Retinal pigment epithelial cell (primary cell): Measurements from ENCODE around the gene C1orf105.

Experiments
- DNase-seq: peaks from one replicate; pipeline ENCODE4 v3.0.0-alpha.2; 2010; ENCODE audit warnings: low read depth
- H3K4me3 ChIP-seq: 2 replicates; pipeline ENCODE4 v1.5.1; 2011; ENCODE audit warnings: mild to moderate bottlenecking, low read length, control low read depth, moderate library complexity
- TF ChIP-seq, protein P1 (sequence below): conservative IDR thresholded peaks from 2 replicates; pipeline ENCODE4 v1.5.1; 2011; ENCODE audit warnings: low read depth, low read length, control low read depth, inconsistent platforms

Gene C1orf105

GRCh38 chr1:172401477-172401876 lies 19.0 kb upstream of the C1orf105 start:
- DNase-seq = no peak
- H3K4me3 ChIP-seq = no peak overlapping the region
- TF ChIP-seq, protein P1, sequence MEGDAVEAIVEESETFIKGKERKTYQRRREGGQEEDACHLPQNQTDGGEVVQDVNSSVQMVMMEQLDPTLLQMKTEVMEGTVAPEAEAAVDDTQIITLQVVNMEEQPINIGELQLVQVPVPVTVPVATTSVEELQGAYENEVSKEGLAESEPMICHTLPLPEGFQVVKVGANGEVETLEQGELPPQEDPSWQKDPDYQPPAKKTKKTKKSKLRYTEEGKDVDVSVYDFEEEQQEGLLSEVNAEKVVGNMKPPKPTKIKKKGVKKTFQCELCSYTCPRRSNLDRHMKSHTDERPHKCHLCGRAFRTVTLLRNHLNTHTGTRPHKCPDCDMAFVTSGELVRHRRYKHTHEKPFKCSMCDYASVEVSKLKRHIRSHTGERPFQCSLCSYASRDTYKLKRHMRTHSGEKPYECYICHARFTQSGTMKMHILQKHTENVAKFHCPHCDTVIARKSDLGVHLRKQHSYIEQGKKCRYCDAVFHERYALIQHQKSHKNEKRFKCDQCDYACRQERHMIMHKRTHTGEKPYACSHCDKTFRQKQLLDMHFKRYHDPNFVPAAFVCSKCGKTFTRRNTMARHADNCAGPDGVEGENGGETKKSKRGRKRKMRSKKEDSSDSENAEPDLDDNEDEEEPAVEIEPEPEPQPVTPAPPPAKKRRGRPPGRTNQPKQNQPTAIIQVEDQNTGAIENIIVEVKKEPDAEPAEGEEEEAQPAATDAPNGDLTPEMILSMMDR = no peak

DNA sequence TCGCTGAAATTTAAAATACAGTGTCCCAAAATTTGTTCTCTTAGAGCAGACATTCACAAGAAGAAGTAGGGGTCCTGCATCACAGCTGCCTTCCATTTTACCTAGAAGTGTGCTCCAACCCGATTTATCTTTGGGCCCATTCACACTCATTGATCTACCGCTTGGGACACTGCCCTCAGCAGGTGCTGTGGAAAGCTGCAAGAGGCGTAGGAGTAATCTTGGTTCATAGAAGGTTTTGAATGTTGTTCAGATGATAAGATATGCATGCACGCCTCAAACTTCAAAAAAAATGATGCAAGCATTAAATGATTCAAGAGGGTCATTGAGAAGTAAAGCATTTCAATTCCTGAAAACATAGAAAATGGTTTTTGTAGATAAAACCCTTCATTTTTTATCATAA lies 18.6 kb upstream of the C1orf105 start:
- TF ChIP-seq, protein P1 = peak; percentile 27
- DNase-seq = no peak
- H3K4me3 ChIP-seq = no peak overlapping the region

DNA sequence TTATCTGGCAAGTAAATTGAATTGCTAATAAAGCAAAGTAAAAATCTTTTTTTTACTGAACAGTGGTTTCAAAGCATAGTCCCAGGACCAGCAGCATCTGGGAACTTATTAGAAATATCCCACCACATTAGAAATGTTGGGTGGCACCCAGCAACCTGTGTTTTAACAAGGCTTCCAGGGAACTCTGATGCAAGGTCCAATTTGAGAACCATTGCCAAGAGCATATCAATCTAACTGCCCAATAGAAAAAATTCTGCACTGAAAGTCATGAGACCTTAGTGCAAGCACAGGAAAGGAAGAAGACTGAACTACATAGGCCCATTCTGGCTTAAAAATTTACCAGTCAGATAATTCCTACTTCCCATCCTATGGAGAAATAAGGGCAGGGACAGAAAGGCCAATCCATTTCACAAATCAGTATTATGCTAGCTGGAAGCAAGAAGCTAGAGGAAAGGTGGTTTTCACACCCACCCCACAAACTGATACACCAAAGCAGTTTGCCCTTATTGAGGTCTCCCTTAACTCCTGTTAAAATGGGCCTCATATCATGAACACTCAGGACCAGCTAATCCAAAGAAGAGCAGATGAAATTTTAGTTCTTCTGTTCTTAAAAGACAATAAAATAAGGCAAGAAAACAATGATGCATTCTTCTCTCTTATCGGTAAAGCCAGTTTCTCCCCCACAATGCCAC lies 17.5 kb upstream of the C1orf105 start:
- no peak for DNase-seq
- no peak overlapping the region for H3K4me3 ChIP-seq
- TF ChIP-seq, protein P1 = no peak

- no peak overlapping the region for H3K4me3 ChIP-seq
- no peak for DNase-seq
- TF ChIP-seq, protein P1 = no peak
Observed at GRCh38 chr1:172404121-172404520, 16.4 kb upstream of the C1orf105 start.

GRCh38 chr1:172405912-172406311 lies 14.6 kb upstream of the C1orf105 start:
- DNase-seq = no peak
- no peak overlapping the region for H3K4me3 ChIP-seq
- TF ChIP-seq, protein P1 = no peak

DNA sequence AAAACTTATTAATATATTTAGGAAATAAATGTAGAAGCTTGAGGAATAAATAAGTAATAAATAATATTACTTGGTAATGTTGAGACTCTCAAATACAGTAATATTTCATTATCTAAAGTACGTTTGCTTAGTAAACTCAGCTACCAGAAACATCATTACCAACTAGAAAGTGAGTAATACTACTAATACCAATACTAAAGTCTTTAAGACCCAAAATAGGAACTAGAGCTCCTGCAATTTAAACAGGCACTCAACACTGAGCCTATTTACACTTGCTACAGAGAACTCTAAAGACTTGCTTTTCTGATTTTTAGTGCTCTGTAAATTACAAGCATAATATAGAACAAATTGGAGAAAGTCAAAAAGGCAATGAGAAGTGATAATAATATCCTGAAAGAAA lies 13.5 kb upstream of the C1orf105 start:
- TF ChIP-seq, protein P1 = no peak
- no peak overlapping the region for H3K4me3 ChIP-seq
- DNase-seq = no peak

GRCh38 chr1:172408958-172409357 lies 11.5 kb upstream of the C1orf105 start:
- no peak for DNase-seq
- H3K4me3 ChIP-seq = no peak overlapping the region
- TF ChIP-seq, protein P1 = no peak
